Gastroesophageal sphincter (tissue), 4 donors: ENCODE data around the gene ADCY2. TPM values are rescaled to one million over a fixed set of nuclear protein-coding genes. Genes with fewer than 3 reads are reported as not detected.

ENCODE experiments used
- ATAC-seq: fragments of 150-250 bp; one replicate; pipeline ENCODE4 v1.9.1; 2016; ENCODE audit warnings: mild to moderate bottlenecking, moderate library complexity
- H3K27ac ChIP-seq, 4 donors: fragments of 200-600 bp; sonication (generic) in 3 of 4; 1 replicate in 3 of 4; 2 replicates in 1 of 4; pipeline ENCODE4 v1.5.1; 2016 to 2019
- H3K27me3 ChIP-seq: fragments of 200-600 bp; sonication (generic); one replicate; pipeline ENCODE4 v1.5.1; 2019
- H3K36me3 ChIP-seq, 2 donors: fragments of 200-600 bp; sonication (generic); one replicate each; pipeline ENCODE4 v1.5.1; 2019; ENCODE audit warnings: control low read depth in 1 of 2
- H3K4me1 ChIP-seq, 3 donors: fragments of 200-600 bp; sonication (generic); 1 replicate in 2 of 3; 2 replicates in 1 of 3; pipeline ENCODE4 v1.5.1; 2016 to 2019; ENCODE audit warnings: control low read depth in 2 of 3
- H3K4me3 ChIP-seq, 2 donors: fragments of 200-600 bp; sonication (generic); one replicate each; pipeline ENCODE4 v1.5.1; 2019; ENCODE audit warnings: mild to moderate bottlenecking in 1 of 2, moderate library complexity in 1 of 2
- H3K9me3 ChIP-seq, 3 donors: fragments of 200-600 bp; sonication (generic); one replicate each; pipeline ENCODE4 v1.5.1; 2017 to 2019; ENCODE audit warnings: control low read depth in 2 of 3
- CTCF ChIP-seq, 4 experiments: fragments of 200-600 bp in 2 of 4; fragments of 450-650 bp in 2 of 4; sonication (generic) in 1 of 4; IDR thresholded peaks; one replicate each; pipeline ENCODE4 v1.5.1; 2017 to 2019; ENCODE audit warnings: antibody characterized with exemption in 4 of 4, mild to moderate bottlenecking in 2 of 4, moderate library complexity in 2 of 4
- EP300 ChIP-seq: sonication (generic); formaldehyde crosslinking; IDR thresholded peaks from one replicate; pipeline ENCODE4 v1.6.1; 2017; ENCODE audit warnings: antibody characterized with exemption, mild to moderate bottlenecking
- POLR2A ChIP-seq, 2 donors: fragments of 450-650 bp; IDR thresholded peaks; one replicate each; pipeline ENCODE4 v1.6.1; 2017; ENCODE audit warnings: antibody characterized with exemption in 2 of 2, mild to moderate bottlenecking in 2 of 2, moderate library complexity in 1 of 2
- POLR2AphosphoS5 ChIP-seq: sonication (generic); formaldehyde crosslinking; IDR thresholded peaks from one replicate; pipeline ENCODE4 v1.6.1; 2017; ENCODE audit warnings: antibody characterized with exemption
- WGBS, 2 donors: methylation state at CpG; one replicate each; pipeline ENCODE4 v1.1.5; 2018; ENCODE audit warnings: low coverage in 1 of 2; 5-methylcytosine and 5-hydroxymethylcytosine counted together
- total RNA-seq, 4 donors: library from RNA; depleted of rRNA; stranded (reverse); fragments of >200 nt; gene quantifications; one replicate each; pipeline ENCODE4 v1.1.0, GENCODE V29; 2016

ADCY2 gene
- total RNA-seq, 4 donors from 2014 or later, result 5.8 to 15.9 (median 8.9) TPM

- no peak for ATAC-seq
- no peaks in the 10 kb centered on the region for H3K27me3 ChIP-seq
- H3K4me3 ChIP-seq, result no peak overlapping the region
- TF ChIP-seq POLR2AphosphoS5, result no peak
- no peak for TF ChIP-seq CTCF (IDR thresholded peaks at IDR 0.05)
- no peak for TF ChIP-seq POLR2A (IDR thresholded peaks at IDR 0.05)
- TF ChIP-seq EP300, result no peak
- no peak overlapping the region for H3K27ac ChIP-seq
- H3K4me1 ChIP-seq, result no peaks in the 10 kb centered on the region
- peaks cover 0 to 8% of the 10 kb centered on the region in 2 donors for H3K36me3 ChIP-seq
- 69 to 86% methylated on average over 1 to 2 of the region's 3 CpGs for WGBS, 2 donors
- H3K9me3 ChIP-seq, result no peaks in the 10 kb centered on the region
Measured at GRCh38 chr5:7795306-7795705, 399.4 kb downstream of the ADCY2 start.

GRCh38 chr5:7801891-7802614 is 406.1 kb downstream of the ADCY2 start:
- TF ChIP-seq EP300 (no peak), POLR2AphosphoS5 (no peak), POLR2A (IDR thresholded peaks at IDR 0.05) (no peak), CTCF (IDR thresholded peaks at IDR 0.05) (no peak)
- WGBS, 2 donors, result 74 to 76% methylated on average over 5 to 12 of the region's 14 CpGs
- Histone ChIP-seq H3K4me3 (no peak overlapping the region), H3K27me3 (no peaks in the 10 kb centered on the region), H3K4me1 (no peaks in the 10 kb centered on the region), H3K27ac (no peak overlapping the region), H3K36me3 (peaks cover 0 to 18% of the 10 kb centered on the region in 2 donors), H3K9me3 (no peaks in the 10 kb centered on the region)
- ATAC-seq, result no peak

- Histone ChIP-seq H3K4me1 (no peaks in the 10 kb centered on the region), H3K4me3 (no peak overlapping the region), H3K36me3 (peaks cover 0 to 18% of the 10 kb centered on the region in 2 donors), H3K27ac (no peak overlapping the region), H3K27me3 (no peaks in the 10 kb centered on the region), H3K9me3 (no peaks in the 10 kb centered on the region)
- TF ChIP-seq POLR2A (IDR thresholded peaks at IDR 0.05), result no peak
- TF ChIP-seq POLR2AphosphoS5, result no peak
- TF ChIP-seq EP300, result no peak
- TF ChIP-seq CTCF (IDR thresholded peaks at IDR 0.05), result no peak
- 84% methylated on average over 6 of the region's 6 CpGs for WGBS, 2 donors
- ATAC-seq, result no peak
Measured at GRCh38 chr5:7802855-7803254, 406.9 kb downstream of the ADCY2 start.

GRCh38 chr5:7803937-7804336 is 408.0 kb downstream of the ADCY2 start:
- ATAC-seq, result no peak
- Histone ChIP-seq H3K27me3 (no peaks in the 10 kb centered on the region), H3K9me3 (no peaks in the 10 kb centered on the region), H3K36me3 (peaks cover 0 to 18% of the 10 kb centered on the region in 2 donors), H3K27ac (no peak overlapping the region), H3K4me3 (no peak overlapping the region), H3K4me1 (no peaks in the 10 kb centered on the region)
- TF ChIP-seq CTCF (IDR thresholded peaks at IDR 0.05), result no peak
- TF ChIP-seq EP300, result no peak
- no peak for TF ChIP-seq POLR2AphosphoS5
- TF ChIP-seq POLR2A (IDR thresholded peaks at IDR 0.05), result no peak
- WGBS, 2 donors, result 88 to 94% methylated on average over 2 of the region's 2 CpGs

GRCh38 chr5:7805379-7805778 is 409.4 kb downstream of the ADCY2 start:
- Histone ChIP-seq H3K27me3 (no peaks in the 10 kb centered on the region), H3K27ac (no peak overlapping the region), H3K9me3 (no peaks in the 10 kb centered on the region), H3K4me3 (no peak overlapping the region), H3K4me1 (no peaks in the 10 kb centered on the region), H3K36me3 (peaks cover 0 to 18% of the 10 kb centered on the region in 2 donors)
- WGBS, 2 donors, result 95 to 100% methylated on average over 2 of the region's 2 CpGs
- TF ChIP-seq POLR2A (IDR thresholded peaks at IDR 0.05), result no peak
- TF ChIP-seq EP300, result no peak
- TF ChIP-seq CTCF (IDR thresholded peaks at IDR 0.05), result no peak
- no peak for TF ChIP-seq POLR2AphosphoS5
- no peak for ATAC-seq
